Effector memory CD4-positive, alpha-beta T cell (primary cell): Measurements from ENCODE around the gene CCDC69.
"Not testable (repeated sequence)": the region's sequence is repeated elsewhere in the genome, so short reads cannot be mapped to it uniquely, and the experiment has no call there.

ENCODE experiments used
- DNase-seq, 3 donors: peaks; one replicate each; pipeline ENCODE4 v3.0.0-alpha.2; 2020
- H3K27ac ChIP-seq: 2 replicates; pipeline ENCODE4 v1.7.0; 2013; ENCODE audit warnings: mild to moderate bottlenecking, low read length, moderate library complexity; ENCODE audit not compliant: insufficient read depth, poor library complexity, severe bottlenecking
- H3K27me3 ChIP-seq: replicated peaks from 2 replicates; pipeline ENCODE4 v1.7.0; 2013; ENCODE audit warnings: mild to moderate bottlenecking, low read length; ENCODE audit not compliant: insufficient read depth, control insufficient read depth, poor library complexity, severe bottlenecking
- H3K36me3 ChIP-seq: 2 replicates; pipeline ENCODE4 v1.7.0; 2013; ENCODE audit warnings: mild to moderate bottlenecking, low read length, moderate library complexity; ENCODE audit not compliant: control insufficient read depth, insufficient read depth
- H3K4me1 ChIP-seq: 2 replicates; pipeline ENCODE4 v1.7.0; 2013; ENCODE audit warnings: low read length, mild to moderate bottlenecking; ENCODE audit not compliant: control insufficient read depth, insufficient read depth, poor library complexity, severe bottlenecking
- H3K4me3 ChIP-seq: 2 replicates; pipeline ENCODE4 v1.7.0; 2013; ENCODE audit warnings: low read length, low read depth, mild to moderate bottlenecking; ENCODE audit not compliant: insufficient read depth, poor library complexity, severe bottlenecking
- H3K9me3 ChIP-seq: 2 replicates; pipeline ENCODE4 v1.7.0; 2013; ENCODE audit warnings: mild to moderate bottlenecking, low read length, moderate library complexity; ENCODE audit not compliant: control insufficient read depth

CCDC69 gene

GRCh38 chr5:151249281-151249680 is 25.4 kb upstream of the CCDC69 start:
- H3K9me3 ChIP-seq, result no peaks in the 10 kb centered on the region
- H3K4me1 ChIP-seq, result peaks cover 11% of the 10 kb centered on the region
- H3K27ac ChIP-seq, result no peak overlapping the region
- no peaks in the 10 kb centered on the region for H3K27me3 ChIP-seq
- no peaks in the 10 kb centered on the region for H3K36me3 ChIP-seq
- no peak overlapping the region for H3K4me3 ChIP-seq
- no peak for DNase-seq

- H3K27me3 ChIP-seq, result no peaks in the 10 kb centered on the region
- H3K27ac ChIP-seq, result no peak overlapping the region
- no peak overlapping the region for H3K4me3 ChIP-seq
- no peak for DNase-seq
- peaks cover 10% of the 10 kb centered on the region for H3K4me1 ChIP-seq
- no peaks in the 10 kb centered on the region for H3K9me3 ChIP-seq
- H3K36me3 ChIP-seq, result no peaks in the 10 kb centered on the region
Measured at GRCh38 chr5:151248651-151249050, 24.8 kb upstream of the CCDC69 start.

DNA sequence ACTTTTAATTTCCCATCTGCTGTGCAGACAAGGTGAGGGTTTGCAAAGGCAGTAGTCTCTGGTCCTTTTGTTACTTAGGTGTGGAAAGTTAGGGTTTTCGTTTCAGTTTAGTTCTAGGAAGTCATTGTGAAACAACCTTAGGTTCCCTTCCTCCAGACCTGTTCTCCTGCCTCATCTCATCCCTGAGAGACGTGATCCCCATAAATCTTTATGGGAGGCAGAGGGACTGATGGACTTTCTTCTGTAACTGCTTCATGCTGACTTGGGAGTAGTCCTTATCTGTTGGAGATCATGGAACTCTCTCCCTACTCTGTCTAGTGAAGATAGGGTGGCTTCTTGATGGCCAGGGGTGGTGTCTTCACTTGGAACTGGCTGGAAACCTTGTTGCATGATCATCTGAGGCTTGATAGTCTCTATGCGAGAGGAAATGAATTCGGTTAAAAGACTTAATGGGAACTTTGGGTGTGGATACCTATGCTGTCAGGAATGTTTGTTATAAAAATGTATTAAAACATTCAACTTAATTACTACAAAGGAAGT is 21.9 kb upstream of the CCDC69 start:
- Histone ChIP-seq H3K4me3 (no peak overlapping the region), H3K27me3 (no peaks in the 10 kb centered on the region), H3K4me1 (no peaks in the 10 kb centered on the region), H3K36me3 (no peaks in the 10 kb centered on the region), H3K9me3 (no peaks in the 10 kb centered on the region), H3K27ac (no peak overlapping the region)
- no peak for DNase-seq

DNA sequence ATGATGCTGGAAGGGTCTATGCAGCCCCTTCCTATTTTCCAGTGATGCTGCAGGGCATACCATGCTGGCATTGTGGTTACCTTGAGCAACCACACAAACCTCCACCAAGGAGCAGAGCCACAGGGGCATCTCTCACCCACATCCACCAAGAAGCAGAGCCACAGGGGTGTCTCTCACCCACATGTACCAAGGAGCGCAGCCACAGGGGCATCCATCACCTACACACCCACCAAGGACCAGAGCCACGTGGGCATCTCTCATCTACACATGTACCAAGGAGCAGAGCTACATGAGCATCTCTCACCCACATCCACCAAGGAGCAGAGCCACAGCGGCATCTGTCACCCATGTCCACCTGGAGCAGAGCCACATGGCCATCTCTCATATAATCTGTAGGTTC is 20.3 kb upstream of the CCDC69 start:
- Histone ChIP-seq H3K9me3 (no peaks in the 10 kb centered on the region), H3K27ac (no peak overlapping the region), H3K4me3 (no peak overlapping the region), H3K36me3 (no peaks in the 10 kb centered on the region), H3K27me3 (no peaks in the 10 kb centered on the region), H3K4me1 (peaks cover 3% of the 10 kb centered on the region)
- DNase-seq, result no peak

GRCh38 chr5:151243564-151243963 is 19.7 kb upstream of the CCDC69 start:
- DNase-seq, result no peak
- H3K27ac ChIP-seq, result no peak overlapping the region

GRCh38 chr5:151243127-151243526 is 19.2 kb upstream of the CCDC69 start:
- Histone ChIP-seq H3K4me1 (peaks cover 3% of the 10 kb centered on the region), H3K9me3 (no peaks in the 10 kb centered on the region), H3K4me3 (no peak overlapping the region), H3K36me3 (no peaks in the 10 kb centered on the region), H3K27me3 (no peaks in the 10 kb centered on the region), H3K27ac (no peak overlapping the region)
- no peak for DNase-seq

More at GRCh38 chr5:151243564-151243963, 19.7 kb upstream of the CCDC69 start:
- H3K9me3 ChIP-seq, result no peaks in the 10 kb centered on the region
- no peak overlapping the region for H3K4me3 ChIP-seq
- no peaks in the 10 kb centered on the region for H3K36me3 ChIP-seq
- H3K4me1 ChIP-seq, result peaks cover 3% of the 10 kb centered on the region
- no peaks in the 10 kb centered on the region for H3K27me3 ChIP-seq

DNA sequence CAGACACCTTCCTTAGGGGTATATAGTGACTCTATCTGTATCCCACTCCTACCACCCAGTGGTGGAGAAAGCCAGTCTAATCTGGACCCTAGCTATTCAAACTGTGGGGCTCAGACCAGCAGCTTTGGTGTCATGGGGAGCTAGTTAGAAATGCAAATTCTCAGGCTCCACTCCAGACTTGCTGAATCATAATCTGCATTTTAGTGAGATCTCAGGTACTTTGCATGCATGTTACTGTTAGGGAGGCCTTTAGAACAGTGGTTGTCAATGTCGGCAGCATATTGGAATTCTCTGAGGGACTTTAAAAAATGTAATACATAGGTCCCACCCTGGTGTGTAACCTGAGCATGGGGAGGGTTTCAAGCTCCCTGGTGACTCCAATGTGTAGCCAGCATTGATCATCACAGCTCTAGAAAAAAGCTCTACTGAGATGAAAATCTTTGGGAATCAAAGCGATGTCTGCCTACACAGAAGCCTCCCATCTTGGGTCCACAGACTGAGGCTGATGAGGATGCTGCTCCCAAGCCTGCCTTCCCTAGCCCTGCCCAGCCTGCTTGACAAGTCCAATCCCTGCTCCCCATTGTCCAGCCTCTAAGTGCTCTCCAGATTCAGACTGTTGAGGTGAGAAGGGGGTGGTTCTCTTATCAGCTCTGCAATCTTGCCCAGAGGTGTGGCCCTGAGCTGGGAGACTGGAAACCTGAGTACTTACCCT is 17.2 kb upstream of the CCDC69 start:
- Histone ChIP-seq H3K9me3 (no peaks in the 10 kb centered on the region), H3K4me1 (peaks cover 3% of the 10 kb centered on the region), H3K4me3 (no peak overlapping the region), H3K27me3 (no peaks in the 10 kb centered on the region), H3K36me3 (no peaks in the 10 kb centered on the region), H3K27ac (no peak overlapping the region)
- no peak for DNase-seq

DNA sequence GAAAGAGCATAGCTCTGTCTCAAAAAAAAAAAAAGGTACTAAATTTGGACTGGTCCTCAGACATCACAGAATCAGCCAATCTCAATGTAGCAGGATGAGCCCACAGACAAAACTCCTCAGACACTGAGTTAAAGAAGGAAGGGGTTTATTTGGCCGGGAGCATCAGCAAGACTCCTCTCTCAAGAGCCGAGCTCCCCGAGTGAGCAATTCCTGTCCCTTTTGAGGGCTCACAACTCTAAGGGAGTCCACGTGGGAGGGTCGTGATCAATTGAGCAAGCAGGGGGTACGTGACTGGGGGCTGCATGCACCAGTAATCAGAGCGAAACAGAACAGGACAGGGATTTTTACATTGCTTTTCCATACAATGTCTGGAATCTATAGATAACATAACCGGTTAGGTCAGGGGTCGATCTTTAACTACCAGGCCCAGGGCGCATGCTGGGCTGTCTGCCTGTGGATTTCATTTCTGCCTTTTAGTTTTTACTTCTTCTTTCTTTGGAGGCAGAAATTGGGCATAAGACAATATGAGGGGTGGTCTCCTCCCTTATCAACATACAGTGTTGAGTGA is 16.5 kb upstream of the CCDC69 start:
- not testable (repeated sequence) for H3K27ac ChIP-seq, H3K4me1 ChIP-seq, DNase-seq, H3K36me3 ChIP-seq, H3K9me3 ChIP-seq, H3K27me3 ChIP-seq, H3K4me3 ChIP-seq

- H3K36me3 ChIP-seq, result no peaks in the 10 kb centered on the region
- DNase-seq, result peak in 2 of 3 donors; percentile 30 to 49
- H3K4me1 ChIP-seq, result peaks cover 12% of the 10 kb centered on the region
- no peak overlapping the region for H3K27ac ChIP-seq
- no peaks in the 10 kb centered on the region for H3K9me3 ChIP-seq
- no peak overlapping the region for H3K4me3 ChIP-seq
- H3K27me3 ChIP-seq, result no peaks in the 10 kb centered on the region
Measured at GRCh38 chr5:151239237-151239861, 15.5 kb upstream of the CCDC69 start.

GRCh38 chr5:151238303-151238741 is 14.4 kb upstream of the CCDC69 start:
- Histone ChIP-seq H3K4me1 (peaks cover 12% of the 10 kb centered on the region), H3K27me3 (no peaks in the 10 kb centered on the region), H3K9me3 (no peaks in the 10 kb centered on the region), H3K36me3 (no peaks in the 10 kb centered on the region), H3K4me3 (no peak overlapping the region), H3K27ac (no peak overlapping the region)
- DNase-seq, result no peak
